GM23338 (cell line): Measurements from ENCODE around the gene GADD45A. TPM values are rescaled to one million over a fixed set of nuclear protein-coding genes. Genes with fewer than 3 reads are reported as not detected.

Experiments used
- ATAC-seq: fragments of 200-7000 bp; cut with Tn5 transposase; 3 replicates; pipeline ENCODE4 v1.9.1; 2020
- DNase-seq: peaks from one replicate; pipeline ENCODE4 v3.0.0-alpha.2; 2015; ENCODE audit warnings: low spot score
- H2AFZ ChIP-seq: fragments of 200-600 bp; sonication (generic); 2 replicates; pipeline ENCODE4 v1.8.0; 2016; ENCODE audit warnings: antibody characterized with exemption, mild to moderate bottlenecking, moderate library complexity
- H3F3A ChIP-seq: fragments of 200-600 bp; sonication (generic); replicated peaks from 2 replicates; pipeline ENCODE4 v1.8.0; 2017; ENCODE audit warnings: antibody characterized with exemption, mixed run types, low read depth
- H3K27ac ChIP-seq: fragments of 200-600 bp; sonication (generic); 2 replicates; pipeline ENCODE4 v1.6.1; 2016; ENCODE audit warnings: low read depth
- H3K27me3 ChIP-seq: fragments of 200-600 bp; sonication (generic); 2 replicates; pipeline ENCODE4 v1.8.0; 2016; ENCODE audit warnings: mild to moderate bottlenecking, mixed run types, moderate library complexity; ENCODE audit not compliant: insufficient read depth
- H3K36me3 ChIP-seq: fragments of 200-600 bp; sonication (generic); 2 replicates; pipeline ENCODE4 v1.8.0; 2016; ENCODE audit warnings: mild to moderate bottlenecking; ENCODE audit not compliant: insufficient read depth
- H3K4me1 ChIP-seq: fragments of 200-600 bp; sonication (generic); 2 replicates; pipeline ENCODE4 v1.8.0; 2016; ENCODE audit warnings: mild to moderate bottlenecking, moderate library complexity; ENCODE audit not compliant: insufficient read depth
- H3K4me2 ChIP-seq: fragments of 200-600 bp; sonication (generic); 2 replicates; pipeline ENCODE4 v1.7.1; 2017; ENCODE audit warnings: mixed run types
- H3K4me3 ChIP-seq: fragments of 200-600 bp; sonication (generic); 2 replicates; pipeline ENCODE4 v1.6.1; 2016; ENCODE audit warnings: mixed run types
- H3K79me2 ChIP-seq: fragments of 200-600 bp; sonication (generic); replicated peaks from 2 replicates; pipeline ENCODE4 v1.8.0; 2017; ENCODE audit warnings: mild to moderate bottlenecking; ENCODE audit not compliant: insufficient read depth
- H3K9me2 ChIP-seq: fragments of 200-600 bp; sonication (generic); 2 replicates; pipeline ENCODE4 v1.8.0; 2017; ENCODE audit not compliant: insufficient read depth
- H4K20me1 ChIP-seq: fragments of 200-600 bp; sonication (generic); replicated peaks from 2 replicates; pipeline ENCODE4 v1.8.0; 2017; ENCODE audit warnings: mild to moderate bottlenecking; ENCODE audit not compliant: insufficient read depth
- H3K27ac Mint-ChIP-seq: 2 replicates; pipeline ENCODE4 v1.8.0; 2020; ENCODE audit warnings: inconsistent platforms, mild to moderate bottlenecking, moderate library complexity, mixed read lengths
- H3K27me3 Mint-ChIP-seq: 3 replicates; pipeline ENCODE4 v1.8.0; 2022; ENCODE audit warnings: low read depth, mild to moderate bottlenecking, moderate library complexity, mixed read lengths, inconsistent platforms; ENCODE audit not compliant: insufficient read depth, poor library complexity
- H3K36me3 Mint-ChIP-seq: 3 replicates; pipeline ENCODE4 v1.8.0; 2021; ENCODE audit warnings: low read depth, mild to moderate bottlenecking, inconsistent platforms, moderate library complexity, mixed read lengths
- H3K4me1 Mint-ChIP-seq: 3 replicates; pipeline ENCODE4 v1.8.0; 2020; ENCODE audit warnings: mild to moderate bottlenecking, inconsistent platforms, mixed read lengths
- H3K4me3 Mint-ChIP-seq: 3 replicates; pipeline ENCODE4 v1.8.0; 2021; ENCODE audit warnings: moderate library complexity, mild to moderate bottlenecking, inconsistent platforms, mixed read lengths
- H3K9me3 Mint-ChIP-seq: 3 replicates; pipeline ENCODE4 v1.8.0; 2020; ENCODE audit warnings: moderate library complexity, mild to moderate bottlenecking, inconsistent platforms, mixed read lengths
- CREB1 ChIP-seq: fragments of 250-450 bp; sonication (Bioruptor Pico); IDR thresholded peaks from 2 replicates; pipeline ENCODE4 v1.5.0; 2020; ENCODE audit warnings: low read depth, mild to moderate bottlenecking, moderate library complexity
- EZH2 ChIP-seq: fragments of 200-600 bp; sonication (generic); IDR thresholded peaks from one replicate; pipeline ENCODE4 v1.8.0; 2017; ENCODE audit warnings: antibody characterized with exemption, mild to moderate bottlenecking, low read depth; ENCODE audit not compliant: unreplicated experiment
- EZH2phosphoT487 ChIP-seq: fragments of 200-600 bp; sonication (generic); IDR thresholded peaks from one replicate; pipeline ENCODE4 v1.8.1; 2018; ENCODE audit warnings: antibody characterized with exemption; ENCODE audit not compliant: unreplicated experiment
- JUNB ChIP-seq: IDR thresholded peaks from one replicate; pipeline ENCODE4 v1.6.1; 2016; ENCODE audit warnings: antibody characterized with exemption; ENCODE audit not compliant: unreplicated experiment
- NANOG ChIP-seq: IDR thresholded peaks from 2 replicates; pipeline ENCODE4 v1.6.1; 2016; ENCODE audit warnings: antibody characterized with exemption, borderline replicate concordance
- POLR2AphosphoS5 ChIP-seq: IDR thresholded peaks from 2 replicates; pipeline ENCODE4 v1.6.1; 2016; ENCODE audit warnings: antibody characterized with exemption, low read depth
- STAT1 ChIP-seq: IDR thresholded peaks from one replicate; pipeline ENCODE4 v1.6.1; 2016; ENCODE audit warnings: antibody characterized with exemption; ENCODE audit not compliant: unreplicated experiment
- ZNF114 ChIP-seq: fragments of 250-450 bp; sonication (Bioruptor Pico); IDR thresholded peaks from 2 replicates; pipeline ENCODE4 v1.5.0; 2020; ENCODE audit warnings: mild to moderate bottlenecking, moderate library complexity
- ZNF331 ChIP-seq: fragments of 250-450 bp; sonication (Bioruptor Pico); IDR thresholded peaks from 2 replicates; pipeline ENCODE4 v1.5.0; 2020; ENCODE audit warnings: low read depth, mild to moderate bottlenecking, moderate library complexity
- ZNF462 ChIP-seq: fragments of 250-450 bp; sonication (Bioruptor Pico); IDR thresholded peaks from 2 replicates; pipeline ENCODE4 v1.5.0; 2020; ENCODE audit warnings: mild to moderate bottlenecking, moderate library complexity
- polyA plus RNA-seq: library from polyadenylated mRNA; unstranded; fragments of >200 nt; fragmentation: Nextera tagmentation; extraction: Ambion mirVana; gene quantifications from 2 replicates; pipeline ENCODE4 v1.2.1, GENCODE V29; 2016
- total RNA-seq: library from RNA; depleted of rRNA; stranded (reverse); fragments of >200 nt; shearing (Covaris generic); gene quantifications from 2 replicates; pipeline ENCODE4 v1.2.3, GENCODE V29; 2014
- TF ChIP-seq, protein P1 (sequence below): IDR thresholded peaks from one replicate; pipeline ENCODE4 v1.6.1; 2018; ENCODE audit warnings: antibody characterized with exemption; ENCODE audit not compliant: unreplicated experiment
- TF ChIP-seq, protein P2 (sequence below): IDR thresholded peaks from 2 replicates; pipeline ENCODE4 v1.6.1; 2016; ENCODE audit warnings: antibody characterized with exemption
- TF ChIP-seq, protein P3 (sequence below), 2 experiments: fragments of 200-600 bp in 1 of 2; sonication (generic) in 1 of 2; conservative IDR thresholded peaks; 2 replicates each; pipeline versions ENCODE4 v1.5.1 to v1.6.1; 2016 to 2017; ENCODE audit warnings: antibody characterized with exemption in 2 of 2, low read depth in 2 of 2, mild to moderate bottlenecking in 2 of 2, moderate library complexity in 1 of 2

The GADD45A gene
- total and polyA plus RNA-seq, 2 experiments from 2014 or later = 25.9 to 39.5 TPM

- H3K27ac ChIP-seq = no peak overlapping the region
- ATAC-seq (no peak), DNase-seq (no peak)
- H3K36me3 ChIP-seq = no peaks in the 10 kb centered on the region
- H3K9me2 ChIP-seq = 0 out of 2 replicates have a peak, but pooled peaks cover 3% of the 10 kb centered on the region
- no peaks in the 10 kb centered on the region for H3K27me3 ChIP-seq
- no peak overlapping the region for H3K4me3 ChIP-seq
- TF ChIP-seq ZNF331 (no peak), JUNB (no peak), EZH2phosphoT487 (no peak), NANOG (no peak), ZNF114 (no peak), EZH2 (no peak), ZNF462 (CRISPR knock-in tag) (no peak), POLR2AphosphoS5 (no peak), STAT1 (no peak), CREB1 (CRISPR knock-in tag) (no peak)
- TF ChIP-seq, protein P1, sequence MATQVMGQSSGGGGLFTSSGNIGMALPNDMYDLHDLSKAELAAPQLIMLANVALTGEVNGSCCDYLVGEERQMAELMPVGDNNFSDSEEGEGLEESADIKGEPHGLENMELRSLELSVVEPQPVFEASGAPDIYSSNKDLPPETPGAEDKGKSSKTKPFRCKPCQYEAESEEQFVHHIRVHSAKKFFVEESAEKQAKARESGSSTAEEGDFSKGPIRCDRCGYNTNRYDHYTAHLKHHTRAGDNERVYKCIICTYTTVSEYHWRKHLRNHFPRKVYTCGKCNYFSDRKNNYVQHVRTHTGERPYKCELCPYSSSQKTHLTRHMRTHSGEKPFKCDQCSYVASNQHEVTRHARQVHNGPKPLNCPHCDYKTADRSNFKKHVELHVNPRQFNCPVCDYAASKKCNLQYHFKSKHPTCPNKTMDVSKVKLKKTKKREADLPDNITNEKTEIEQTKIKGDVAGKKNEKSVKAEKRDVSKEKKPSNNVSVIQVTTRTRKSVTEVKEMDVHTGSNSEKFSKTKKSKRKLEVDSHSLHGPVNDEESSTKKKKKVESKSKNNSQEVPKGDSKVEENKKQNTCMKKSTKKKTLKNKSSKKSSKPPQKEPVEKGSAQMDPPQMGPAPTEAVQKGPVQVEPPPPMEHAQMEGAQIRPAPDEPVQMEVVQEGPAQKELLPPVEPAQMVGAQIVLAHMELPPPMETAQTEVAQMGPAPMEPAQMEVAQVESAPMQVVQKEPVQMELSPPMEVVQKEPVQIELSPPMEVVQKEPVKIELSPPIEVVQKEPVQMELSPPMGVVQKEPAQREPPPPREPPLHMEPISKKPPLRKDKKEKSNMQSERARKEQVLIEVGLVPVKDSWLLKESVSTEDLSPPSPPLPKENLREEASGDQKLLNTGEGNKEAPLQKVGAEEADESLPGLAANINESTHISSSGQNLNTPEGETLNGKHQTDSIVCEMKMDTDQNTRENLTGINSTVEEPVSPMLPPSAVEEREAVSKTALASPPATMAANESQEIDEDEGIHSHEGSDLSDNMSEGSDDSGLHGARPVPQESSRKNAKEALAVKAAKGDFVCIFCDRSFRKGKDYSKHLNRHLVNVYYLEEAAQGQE = no peak
- TF ChIP-seq, protein P2, sequence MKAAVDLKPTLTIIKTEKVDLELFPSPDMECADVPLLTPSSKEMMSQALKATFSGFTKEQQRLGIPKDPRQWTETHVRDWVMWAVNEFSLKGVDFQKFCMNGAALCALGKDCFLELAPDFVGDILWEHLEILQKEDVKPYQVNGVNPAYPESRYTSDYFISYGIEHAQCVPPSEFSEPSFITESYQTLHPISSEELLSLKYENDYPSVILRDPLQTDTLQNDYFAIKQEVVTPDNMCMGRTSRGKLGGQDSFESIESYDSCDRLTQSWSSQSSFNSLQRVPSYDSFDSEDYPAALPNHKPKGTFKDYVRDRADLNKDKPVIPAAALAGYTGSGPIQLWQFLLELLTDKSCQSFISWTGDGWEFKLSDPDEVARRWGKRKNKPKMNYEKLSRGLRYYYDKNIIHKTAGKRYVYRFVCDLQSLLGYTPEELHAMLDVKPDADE = no peak
- TF ChIP-seq, protein P3, sequence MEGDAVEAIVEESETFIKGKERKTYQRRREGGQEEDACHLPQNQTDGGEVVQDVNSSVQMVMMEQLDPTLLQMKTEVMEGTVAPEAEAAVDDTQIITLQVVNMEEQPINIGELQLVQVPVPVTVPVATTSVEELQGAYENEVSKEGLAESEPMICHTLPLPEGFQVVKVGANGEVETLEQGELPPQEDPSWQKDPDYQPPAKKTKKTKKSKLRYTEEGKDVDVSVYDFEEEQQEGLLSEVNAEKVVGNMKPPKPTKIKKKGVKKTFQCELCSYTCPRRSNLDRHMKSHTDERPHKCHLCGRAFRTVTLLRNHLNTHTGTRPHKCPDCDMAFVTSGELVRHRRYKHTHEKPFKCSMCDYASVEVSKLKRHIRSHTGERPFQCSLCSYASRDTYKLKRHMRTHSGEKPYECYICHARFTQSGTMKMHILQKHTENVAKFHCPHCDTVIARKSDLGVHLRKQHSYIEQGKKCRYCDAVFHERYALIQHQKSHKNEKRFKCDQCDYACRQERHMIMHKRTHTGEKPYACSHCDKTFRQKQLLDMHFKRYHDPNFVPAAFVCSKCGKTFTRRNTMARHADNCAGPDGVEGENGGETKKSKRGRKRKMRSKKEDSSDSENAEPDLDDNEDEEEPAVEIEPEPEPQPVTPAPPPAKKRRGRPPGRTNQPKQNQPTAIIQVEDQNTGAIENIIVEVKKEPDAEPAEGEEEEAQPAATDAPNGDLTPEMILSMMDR (conservative IDR thresholded peaks at IDR 0.05; ENCODE audit: low read depth in 2 of 2) = no peak
- Mint-ChIP-seq H3K4me1 (peaks cover 21% of the 10 kb centered on the region), H3K27me3 (no peaks in the 10 kb centered on the region), H3K36me3 (no peaks in the 10 kb centered on the region), H3K4me3 (no peak overlapping the region), H3K27ac (no peak overlapping the region), H3K9me3 (no peaks in the 10 kb centered on the region)
- H2AFZ ChIP-seq = no peak overlapping the region
- H3F3A ChIP-seq = no peaks in the 10 kb centered on the region
- H3K4me2 ChIP-seq = no peak overlapping the region
- peaks cover 7% of the 10 kb centered on the region; the same call in 1 of the 2 replicates for H3K4me1 ChIP-seq
- H4K20me1 ChIP-seq = no peaks in the 10 kb centered on the region
- no peaks in the 10 kb centered on the region for H3K79me2 ChIP-seq
These were observed 44.9 kb downstream of the GADD45A start for GRCh38 chr1:67729872-67730271.
